WERI-Rb-1 (cell line): ENCODE data around the gene SEC24C.
"Not testable (repeated sequence)": the region's sequence is repeated elsewhere in the genome, so short reads cannot be mapped to it uniquely, and the experiment has no call there.

Experiments used
- DNase-seq: peaks from one replicate; pipeline ENCODE4 v3.0.0-alpha.2; 2020
- H3K27ac ChIP-seq: fragments of 250-450 bp; sonication (Bioruptor Pico); 2 replicates; pipeline ENCODE4 v1.5.1; 2020; ENCODE audit warnings: mild to moderate bottlenecking, moderate library complexity
- H3K27me3 ChIP-seq: fragments of 250-450 bp; sonication (Bioruptor Pico); 2 replicates; pipeline ENCODE4 v1.5.1; 2021; ENCODE audit warnings: mild to moderate bottlenecking, low read depth, moderate library complexity; ENCODE audit not compliant: insufficient read depth, severe bottlenecking
- H3K36me3 ChIP-seq: fragments of 250-450 bp; sonication (Bioruptor Pico); 2 replicates; pipeline ENCODE4 v1.5.1; 2020; ENCODE audit warnings: mild to moderate bottlenecking, moderate library complexity
- H3K4me3 ChIP-seq: 2 replicates; pipeline ENCODE4 v1.5.1; 2011; ENCODE audit warnings: low read depth, mild to moderate bottlenecking, control low read depth, low read length
- H3K9me3 ChIP-seq: fragments of 250-450 bp; sonication (Bioruptor Pico); 2 replicates; pipeline ENCODE4 v1.5.1; 2021; ENCODE audit warnings: mild to moderate bottlenecking, moderate library complexity; ENCODE audit not compliant: severe bottlenecking
- CTCF ChIP-seq: IDR thresholded peaks from 2 replicates; pipeline ENCODE4 v1.5.1; 2011; ENCODE audit warnings: low read depth, mild to moderate bottlenecking, control low read depth, inconsistent platforms, low read length

The SEC24C gene

GRCh38 chr10:73786512-73786885, 42.3 kb downstream of the SEC24C start:
- no peak for DNase-seq
- no peak for TF ChIP-seq CTCF
- no peaks in the 10 kb centered on the region for H3K27me3 ChIP-seq
- H3K9me3 ChIP-seq = no peaks in the 10 kb centered on the region
- H3K36me3 ChIP-seq = peaks cover 33% of the 10 kb centered on the region
- peak overlapping the region; percentile 84 for H3K4me3 ChIP-seq
- H3K27ac ChIP-seq = no peak overlapping the region

GRCh38 chr10:73787031-73787800, 43.0 kb downstream of the SEC24C start:
- H3K27me3 ChIP-seq, H3K4me3 ChIP-seq, DNase-seq, H3K9me3 ChIP-seq, H3K27ac ChIP-seq: not testable (repeated sequence)
- peaks cover 40% of the 10 kb centered on the region for H3K36me3 ChIP-seq

GRCh38 chr10:73788864-73789658, 44.9 kb downstream of the SEC24C start:
- no peak for TF ChIP-seq CTCF
- Histone ChIP-seq H3K36me3 (peaks cover 51% of the 10 kb centered on the region), H3K27me3 (no peaks in the 10 kb centered on the region), H3K4me3 (no peak overlapping the region), H3K9me3 (no peaks in the 10 kb centered on the region), H3K27ac (no peak overlapping the region)
- no peak for DNase-seq

- peaks cover 56% of the 10 kb centered on the region for H3K36me3 ChIP-seq
- no peak for TF ChIP-seq CTCF
- no peak for DNase-seq
Observed at GRCh38 chr10:73789659-73790055, 45.5 kb downstream of the SEC24C start.

GRCh38 chr10:73790886-73791625, 46.9 kb downstream of the SEC24C start:
- Histone ChIP-seq H3K4me3 (no peak overlapping the region), H3K27ac (no peak overlapping the region), H3K27me3 (no peaks in the 10 kb centered on the region), H3K9me3 (no peaks in the 10 kb centered on the region), H3K36me3 (peaks cover 66% of the 10 kb centered on the region)
- no peak for DNase-seq
- no peak for TF ChIP-seq CTCF

More at GRCh38 chr10:73789659-73790055, 45.5 kb downstream of the SEC24C start:
- Histone ChIP-seq H3K27me3 (no peaks in the 10 kb centered on the region), H3K4me3 (no peak overlapping the region), H3K27ac (no peak overlapping the region), H3K9me3 (no peaks in the 10 kb centered on the region)

GRCh38 chr10:73791871-73792400, 47.8 kb downstream of the SEC24C start:
- no peak for TF ChIP-seq CTCF
- Histone ChIP-seq H3K36me3 (peaks cover 73% of the 10 kb centered on the region), H3K27me3 (no peaks in the 10 kb centered on the region), H3K9me3 (no peaks in the 10 kb centered on the region), H3K27ac (no peak overlapping the region), H3K4me3 (no peak overlapping the region)
- DNase-seq = no peak
